GM19043 (cell line): ENCODE measurements around the gene CSF2RB.
"Not testable (repeated sequence)": the region's sequence is repeated elsewhere in the genome, so short reads cannot be mapped to it uniquely, and the experiment has no call there.

ENCODE experiments used
- ATAC-seq: cut with Tn5 transposase; IDR thresholded peaks from one replicate; pipeline ENCODE4 v1.9.1; 2021; ENCODE audit warnings: low read depth; ENCODE audit not compliant: unreplicated experiment

CSF2RB gene

DNA sequence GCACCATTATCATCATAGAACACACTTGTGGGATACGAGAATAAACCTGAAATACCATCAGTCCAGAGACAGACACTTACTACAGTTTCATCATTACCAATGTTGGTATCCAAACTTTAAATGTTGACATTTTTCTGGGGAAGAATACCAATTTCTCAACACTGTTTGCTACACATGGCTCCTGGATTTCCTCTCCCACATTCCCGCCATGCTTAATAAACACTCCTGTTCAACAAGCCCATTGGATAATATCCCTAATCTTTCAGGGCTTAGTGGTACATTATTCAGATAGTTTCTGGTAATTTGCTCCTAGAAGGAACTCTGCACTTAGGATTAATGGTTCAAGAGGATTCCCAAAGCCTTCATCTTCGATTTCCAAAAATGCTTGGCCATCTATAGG lies 48.2 kb downstream of the CSF2RB start:
- no peak for ATAC-seq

DNA sequence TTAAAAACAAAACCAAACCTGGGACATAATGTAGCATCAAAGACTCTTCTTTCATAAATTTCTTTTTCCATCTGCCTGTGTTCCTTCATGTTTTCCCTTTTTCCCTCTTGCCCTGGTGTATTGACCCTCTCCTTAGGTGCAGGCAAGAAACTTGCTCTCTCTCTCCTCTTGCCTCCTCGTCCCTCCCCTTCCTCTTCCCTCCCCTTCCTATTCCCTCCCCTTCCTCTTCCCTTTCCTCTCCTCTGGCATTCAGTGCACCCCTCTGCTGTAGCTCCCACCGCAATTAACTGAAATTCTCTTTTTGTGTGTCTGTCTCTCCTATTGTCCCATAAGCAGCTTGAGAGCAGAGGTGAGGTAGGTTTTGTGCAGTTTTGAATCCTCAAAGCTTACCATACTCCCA lies 49.9 kb downstream of the CSF2RB start:
- no peak for ATAC-seq

DNA sequence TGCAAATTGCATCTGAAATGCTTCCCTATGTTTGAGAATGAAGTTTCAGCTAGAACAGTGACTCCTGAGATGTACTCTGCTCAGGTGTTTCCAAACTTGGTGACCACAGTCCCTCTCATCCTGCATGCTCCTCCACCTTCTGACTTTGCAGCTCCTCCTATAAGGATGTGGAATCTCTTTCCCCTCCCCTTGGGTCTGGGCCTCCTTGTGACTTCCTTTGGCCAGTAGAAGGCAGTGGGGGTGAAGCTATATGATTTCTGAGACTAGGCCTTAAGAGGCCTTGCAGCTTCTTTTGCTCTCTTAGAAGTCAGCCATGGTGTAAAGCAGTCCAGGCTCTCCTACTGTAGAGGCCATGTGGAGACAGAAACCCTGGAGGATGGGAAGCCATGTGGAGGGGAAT lies 50.7 kb downstream of the CSF2RB start:
- no peak for ATAC-seq

DNA sequence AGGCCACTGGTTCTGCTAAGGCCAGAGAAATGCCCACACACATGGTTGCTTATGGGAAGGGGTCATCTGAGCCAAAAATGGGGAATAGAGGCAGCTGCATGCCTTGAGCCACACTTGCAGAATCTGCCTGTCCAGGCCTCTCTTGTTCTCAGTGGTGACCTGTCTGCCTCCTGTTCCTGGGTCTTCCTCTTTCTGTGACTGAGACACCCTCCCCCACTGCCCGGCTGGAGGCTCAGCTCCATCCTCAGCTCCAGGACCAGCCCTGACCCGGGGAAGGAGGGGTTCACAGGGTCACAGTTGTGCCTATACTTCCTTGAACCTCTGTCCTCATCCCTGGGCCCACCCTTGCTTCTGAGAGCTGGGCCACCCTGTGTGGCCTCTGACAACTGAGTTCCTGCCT lies 52.3 kb downstream of the CSF2RB start:
- ATAC-seq, result no peak

DNA sequence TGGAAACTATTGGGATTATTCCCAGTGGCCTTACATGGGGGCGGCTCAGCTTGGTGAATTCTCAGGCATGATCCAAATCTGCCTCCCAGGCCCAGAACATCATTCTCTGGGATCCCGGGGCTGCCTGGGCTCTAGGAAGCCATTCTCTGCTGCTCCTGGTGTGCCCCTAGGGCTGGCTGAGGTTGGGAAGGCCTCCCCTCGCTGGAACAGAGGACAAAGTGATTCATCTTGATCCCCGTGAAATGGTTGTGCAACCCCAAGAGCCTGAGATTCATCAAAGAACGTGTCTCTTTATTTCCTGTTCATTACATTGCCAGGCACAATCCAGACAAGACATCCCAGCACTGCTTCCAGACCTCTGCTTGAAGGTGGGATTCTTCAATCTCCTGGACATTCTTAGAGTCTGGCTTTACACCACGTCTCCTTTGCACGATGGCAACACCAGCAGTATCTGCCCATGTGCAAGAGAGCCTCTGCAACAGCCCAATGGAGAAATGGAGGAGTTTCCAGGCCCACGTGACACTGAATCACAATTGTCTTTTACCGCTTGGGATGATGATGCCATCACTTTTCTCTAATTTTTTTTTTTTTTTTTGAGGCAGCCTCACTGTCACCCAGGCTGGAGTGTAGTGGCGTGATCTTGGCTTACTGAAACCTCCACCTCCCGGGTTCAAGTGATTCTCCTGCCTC lies 53.6 kb downstream of the CSF2RB start:
- ATAC-seq, result no peak

DNA sequence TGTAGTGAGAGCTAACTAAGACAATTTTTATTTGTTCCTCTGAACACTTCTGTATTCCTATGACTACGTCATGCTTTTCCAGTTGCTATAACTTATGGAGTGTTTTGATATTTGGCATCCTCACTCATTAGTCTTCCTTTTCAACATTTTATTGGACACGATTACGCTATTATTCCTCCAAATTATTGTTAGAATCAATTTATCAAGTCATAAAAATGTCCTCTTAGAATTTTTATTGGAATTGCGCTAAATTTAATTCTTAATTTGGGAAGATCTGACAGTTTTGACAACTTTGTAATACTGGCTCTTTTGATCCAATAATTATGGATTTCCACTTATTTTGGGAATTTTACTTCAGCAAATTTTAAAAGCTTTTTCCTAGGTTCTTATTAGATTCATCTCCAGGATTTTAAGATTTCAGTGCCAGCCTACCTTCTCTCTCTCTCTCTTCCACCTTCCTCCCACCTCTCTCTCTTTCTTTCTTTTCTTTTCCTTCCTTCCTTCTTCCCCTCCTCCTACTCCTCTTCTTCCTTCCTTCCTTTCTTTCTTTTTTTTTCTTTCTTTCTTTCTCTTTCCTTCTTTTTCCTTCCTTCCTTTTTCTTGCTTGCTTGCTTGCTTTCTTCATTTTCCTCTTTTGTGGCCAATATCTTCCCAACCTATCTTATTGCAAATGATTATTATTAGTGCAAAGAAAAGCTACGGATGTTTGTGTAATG lies 55.0 kb downstream of the CSF2RB start:
- no peak for ATAC-seq

DNA sequence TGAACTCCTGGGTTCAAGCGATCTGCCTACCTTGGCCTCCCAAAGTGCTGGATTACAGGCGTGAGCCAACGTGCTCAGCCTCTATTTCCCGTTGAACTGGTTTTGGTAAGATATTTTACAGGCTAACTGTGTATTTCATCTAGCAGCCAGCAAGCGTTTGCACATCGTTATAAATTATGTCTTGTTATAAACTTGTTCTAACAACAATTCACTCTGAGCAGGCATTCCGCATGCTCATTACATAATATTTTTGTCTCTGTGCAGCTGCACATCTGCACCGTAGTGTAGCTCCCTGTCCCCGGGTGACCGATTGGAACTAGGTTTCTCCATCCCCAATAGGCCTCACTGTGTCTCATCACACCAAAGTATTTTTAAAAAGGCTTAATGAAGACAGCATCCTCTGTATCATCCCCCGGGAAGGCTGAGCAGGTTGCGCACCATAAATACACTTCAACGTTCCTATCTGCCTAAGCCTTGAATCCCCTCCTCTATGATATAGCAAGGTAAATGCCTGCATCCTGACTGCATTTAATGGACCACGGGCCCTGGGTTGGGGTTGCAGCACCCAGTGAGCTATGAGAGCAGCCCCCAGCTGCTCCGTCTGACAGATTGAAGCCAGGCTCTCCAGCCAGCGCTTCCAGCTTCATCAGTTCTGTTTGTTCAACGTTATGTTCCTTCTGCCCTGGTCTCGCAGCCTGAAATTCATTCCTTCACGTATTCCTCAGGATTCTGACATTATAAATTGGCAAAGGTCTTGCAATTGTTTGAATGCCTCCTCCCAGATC lies 58.1 kb downstream of the CSF2RB start:
- ATAC-seq, result no peak

DNA sequence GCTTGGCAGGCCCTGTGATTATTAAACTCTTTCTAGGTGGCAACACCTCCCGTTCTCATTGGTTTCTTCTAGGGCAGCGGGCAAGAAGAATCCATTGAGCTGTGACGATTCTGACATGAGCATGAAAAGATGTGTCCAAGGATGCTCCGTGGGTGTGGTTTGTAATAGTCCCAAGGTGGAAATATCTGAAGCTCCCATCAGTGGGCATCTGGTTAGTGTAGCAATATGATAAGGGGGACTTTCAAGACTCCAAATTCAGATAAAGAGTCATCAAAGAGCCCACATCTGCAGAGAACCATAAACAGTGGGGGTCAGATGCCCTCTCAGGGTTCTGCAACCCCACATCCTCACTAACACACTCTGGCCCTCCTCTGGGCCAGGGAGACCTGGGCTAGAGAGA lies 63.2 kb downstream of the CSF2RB start:
- ATAC-seq, result no peak

DNA sequence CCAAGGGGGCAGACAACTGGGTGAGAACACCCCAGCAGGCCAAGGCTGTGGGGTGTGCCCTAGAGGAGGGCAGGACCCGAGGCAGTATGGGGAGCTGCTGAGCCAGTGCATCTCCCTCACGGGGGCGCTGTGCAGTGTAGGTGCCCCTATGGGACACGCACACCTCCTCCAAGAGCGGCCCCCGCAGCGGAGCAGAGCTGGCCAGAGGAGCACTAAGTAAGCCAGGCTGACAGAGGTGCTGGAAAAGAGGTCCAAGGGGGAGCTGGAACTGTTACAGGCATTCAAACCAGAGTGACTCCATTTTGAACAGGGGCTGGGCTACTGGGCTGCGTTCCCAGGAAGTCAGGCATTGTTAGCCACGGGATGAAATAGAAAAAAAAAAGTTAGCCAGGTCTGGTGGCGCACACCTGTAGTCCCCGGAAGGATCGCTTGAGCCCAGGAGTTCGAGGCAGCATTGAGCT lies 64.0 kb downstream of the CSF2RB start:
- ATAC-seq, result no peak

DNA sequence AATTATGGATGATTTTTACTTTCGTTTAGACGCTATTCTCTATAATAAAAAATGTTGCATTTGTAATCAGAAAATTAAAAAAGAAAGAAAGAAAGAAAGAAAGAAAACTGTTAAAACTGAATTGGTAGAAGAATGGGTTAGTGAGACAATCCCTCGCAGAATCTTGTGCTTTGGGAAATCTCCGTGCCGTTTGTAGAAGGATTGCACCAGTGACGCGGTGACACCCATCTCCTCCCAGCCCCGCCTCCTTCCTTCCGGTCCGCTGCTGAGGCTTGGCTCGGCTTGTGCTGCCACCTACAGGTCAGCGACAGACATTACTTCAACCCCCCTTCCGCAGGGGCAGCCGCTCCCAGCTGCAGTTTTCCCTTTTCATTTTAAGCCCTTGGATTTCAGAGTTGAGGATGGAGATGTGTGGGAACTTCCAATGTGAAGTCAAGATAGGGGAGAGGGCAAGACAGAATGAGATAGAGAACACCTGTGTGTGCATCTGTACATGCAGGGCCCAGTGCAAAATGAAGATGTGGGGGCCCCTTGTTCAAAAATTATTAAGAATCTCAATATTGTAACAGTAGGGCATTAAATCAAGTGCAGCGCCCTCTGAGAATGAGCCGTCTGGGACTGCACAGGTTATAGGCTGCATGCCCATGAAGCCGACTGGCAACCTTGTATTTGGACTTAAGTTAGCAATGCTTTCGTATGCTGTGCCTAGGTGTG lies 64.7 kb downstream of the CSF2RB start:
- no peak for ATAC-seq

DNA sequence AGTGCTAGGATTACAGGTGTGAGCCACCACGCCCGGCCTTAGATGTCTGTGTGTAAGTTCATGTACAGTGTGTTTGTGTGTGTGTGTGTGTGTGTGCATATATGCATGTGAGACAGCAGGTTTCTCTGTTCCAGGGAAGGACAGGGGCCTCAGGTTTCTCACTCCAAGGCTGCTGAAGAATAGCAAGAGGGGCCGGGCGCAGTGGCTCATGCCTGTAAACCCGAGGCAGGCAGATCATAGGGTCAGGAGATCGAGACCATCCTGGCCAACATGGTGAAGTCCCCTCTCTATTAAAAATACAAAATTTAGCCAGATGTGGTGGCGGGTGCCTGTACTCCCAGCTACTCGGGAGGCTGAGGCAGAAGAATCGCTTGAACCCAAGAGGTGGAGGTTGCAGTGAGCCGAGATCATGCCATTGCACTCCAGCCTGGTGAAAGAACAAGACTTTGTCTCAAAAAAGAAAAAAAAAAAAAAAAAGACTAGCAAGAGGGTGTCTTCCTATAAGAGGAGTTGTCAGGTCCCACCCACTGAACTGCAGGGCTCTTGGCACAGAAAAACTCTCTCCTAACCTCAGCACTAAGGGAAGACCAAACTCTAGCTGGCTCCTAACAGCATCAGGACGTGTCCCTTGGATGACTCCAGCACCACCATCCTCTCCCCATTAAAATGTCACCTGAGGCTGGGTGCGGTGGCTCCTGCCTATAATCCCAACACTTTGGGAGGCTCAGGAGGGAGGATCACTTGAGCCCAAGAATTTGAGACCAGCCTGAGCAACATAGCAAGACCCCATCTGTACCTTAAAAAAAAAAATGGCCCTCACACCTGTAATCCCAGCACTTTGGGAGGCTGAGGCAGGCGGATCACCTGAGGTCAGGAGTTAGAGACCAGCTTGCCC lies 65.8 kb downstream of the CSF2RB start:
- ATAC-seq, result no peak

DNA sequence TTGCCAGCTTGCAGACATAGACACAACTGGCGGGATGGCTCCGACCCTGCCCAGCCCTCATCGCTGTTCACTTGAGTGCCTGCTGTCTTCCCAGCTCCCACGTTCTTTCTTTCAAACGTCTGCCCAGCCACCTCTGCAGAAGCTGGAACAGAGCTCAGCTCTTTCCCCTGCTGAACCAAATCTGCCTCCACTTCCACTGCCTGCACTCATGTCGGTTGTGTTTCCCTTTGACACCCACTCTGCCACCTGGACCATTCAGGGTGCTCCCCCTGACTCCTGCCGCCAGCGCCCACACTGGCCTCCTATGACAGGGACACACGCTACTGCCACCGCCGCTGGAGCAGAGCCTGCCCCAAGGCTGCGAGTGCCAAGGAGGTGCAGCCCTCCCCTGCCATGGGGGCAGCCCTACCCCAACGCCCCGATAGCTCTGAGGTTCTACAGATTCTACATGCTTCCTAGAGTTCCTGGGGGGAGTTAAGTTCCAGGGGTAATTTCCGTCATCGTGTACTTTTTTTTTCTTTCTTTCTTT lies 67.9 kb downstream of the CSF2RB start:
- no peak for ATAC-seq

DNA sequence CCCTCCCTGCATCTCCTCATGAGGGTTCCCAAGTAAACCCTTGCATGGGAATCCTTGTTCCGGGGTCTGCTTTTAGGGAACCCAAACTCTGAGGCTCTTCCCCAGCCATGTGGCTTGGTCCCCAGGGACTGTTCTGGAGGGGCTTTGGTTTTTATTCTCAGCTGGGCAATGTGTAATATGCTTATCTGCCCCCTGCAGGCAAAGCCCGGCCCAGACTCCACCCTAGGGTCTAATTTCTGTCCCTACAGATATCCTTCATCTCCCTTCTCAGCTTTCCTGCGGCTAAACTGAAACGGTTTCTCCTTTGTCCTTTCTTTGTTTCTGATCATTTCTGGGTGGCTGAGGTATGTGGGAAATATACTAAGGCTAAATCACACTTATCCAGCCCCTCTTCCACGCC lies 68.7 kb downstream of the CSF2RB start:
- no peak for ATAC-seq

DNA sequence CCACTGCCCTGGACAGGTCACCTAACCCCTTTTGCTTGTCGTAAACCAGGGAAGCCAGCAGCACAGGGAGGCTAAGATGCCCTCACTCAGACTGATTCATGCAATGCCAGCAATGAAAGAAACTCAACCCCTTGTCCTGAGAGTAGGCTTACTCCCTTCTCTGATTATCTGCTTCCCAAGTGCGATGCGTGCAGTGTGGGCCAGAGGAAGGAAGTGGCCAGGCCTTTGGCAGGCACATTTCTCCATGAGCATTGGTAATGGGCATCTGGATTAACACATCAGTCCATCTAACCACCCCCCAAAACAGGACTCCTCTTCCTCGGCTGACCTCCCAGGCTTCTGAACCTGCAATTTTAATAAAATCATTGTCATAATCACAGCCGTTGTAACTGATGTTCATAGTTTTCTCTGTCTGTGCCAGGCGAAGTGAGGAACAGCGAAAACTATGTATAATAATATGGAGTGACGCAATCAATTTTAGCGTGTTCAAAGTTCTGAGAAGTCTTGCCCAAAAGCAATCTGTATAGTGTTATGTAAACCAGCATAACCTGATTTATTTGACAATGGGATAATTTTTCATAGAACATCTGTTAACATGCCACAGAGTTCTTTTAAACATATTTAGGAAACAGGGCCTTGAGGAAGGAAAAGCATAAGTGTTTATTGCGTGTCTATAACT lies 71.9 kb downstream of the CSF2RB start:
- no peak for ATAC-seq

DNA sequence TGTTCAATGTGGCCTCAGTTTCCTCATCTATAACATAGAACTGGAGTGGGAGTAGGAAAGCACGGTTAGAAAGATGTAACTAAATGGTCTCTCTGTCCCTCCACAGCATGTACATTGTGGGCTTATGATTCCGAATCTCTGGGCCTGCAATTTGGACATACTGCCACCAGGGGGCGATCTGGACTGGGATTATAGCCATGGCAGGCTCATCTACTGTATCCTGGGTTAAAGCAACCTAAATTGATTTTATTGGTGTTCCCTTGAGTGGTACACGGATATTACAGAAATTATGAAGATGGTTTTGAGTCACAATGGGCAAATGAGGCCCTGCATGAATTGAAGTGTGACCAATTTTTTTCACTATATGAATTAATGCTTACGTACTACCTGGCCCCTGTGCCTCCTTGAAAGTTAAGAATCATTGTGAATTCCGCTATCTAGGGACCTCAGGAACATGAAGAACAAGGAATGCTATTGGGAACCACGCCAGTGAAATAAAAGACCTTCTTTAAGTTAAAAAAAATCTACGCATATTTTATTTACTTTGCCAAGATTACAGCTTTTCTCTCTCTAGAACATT lies 72.9 kb downstream of the CSF2RB start:
- no peak for ATAC-seq

DNA sequence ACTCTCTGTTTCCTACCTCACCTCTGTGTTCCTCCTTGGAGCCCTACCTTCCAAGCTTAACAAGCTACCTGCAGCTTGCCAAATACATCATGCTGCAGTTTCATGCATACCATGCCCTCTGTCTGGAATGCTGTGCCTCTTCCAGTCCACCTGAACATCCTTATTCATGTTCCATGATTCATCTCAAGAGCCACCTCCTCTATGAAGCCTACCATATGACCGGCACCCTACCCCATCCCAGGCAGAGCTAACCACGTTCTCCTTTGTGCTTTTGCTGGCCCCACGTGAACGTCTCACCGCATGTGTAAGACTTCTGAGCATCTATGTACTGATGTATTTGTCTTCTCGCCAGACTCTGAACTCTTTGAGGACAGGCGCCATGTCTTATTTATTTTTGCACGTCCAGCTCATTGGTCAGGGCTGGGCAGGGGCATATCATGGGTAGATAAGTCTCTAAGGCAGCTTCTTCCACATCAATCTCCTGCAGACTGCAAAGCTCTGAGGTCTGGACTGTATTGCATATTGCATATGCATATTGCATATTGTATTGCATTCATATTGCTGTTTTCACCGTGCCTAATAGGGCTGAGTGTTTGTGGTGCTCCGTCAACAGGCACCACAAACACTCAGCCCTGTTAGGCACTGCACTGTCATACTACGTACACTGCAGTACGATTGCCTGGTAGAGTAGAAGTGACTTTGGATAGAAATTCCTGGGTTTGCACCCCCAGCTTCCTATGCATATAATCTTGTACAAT lies 74.8 kb downstream of the CSF2RB start:
- no peak for ATAC-seq

DNA sequence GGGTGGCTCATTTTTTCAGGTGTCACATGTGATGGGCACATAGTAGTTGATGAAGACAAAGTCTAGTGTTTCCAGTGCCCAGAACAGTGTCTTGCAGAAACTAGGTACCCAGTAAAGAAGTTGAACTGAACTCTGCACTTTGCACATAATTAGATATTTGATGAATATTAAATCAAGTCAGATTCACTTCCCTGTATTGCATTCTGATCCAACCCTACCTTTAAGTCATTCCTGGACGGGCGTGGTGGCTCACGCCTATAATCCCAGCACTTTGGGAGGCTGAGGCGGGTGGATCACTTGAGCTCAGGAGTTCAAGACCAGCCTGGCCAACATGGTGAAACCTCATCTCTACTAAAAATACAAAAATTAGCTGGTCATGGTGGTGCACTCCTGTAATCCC lies 75.6 kb downstream of the CSF2RB start:
- not testable (repeated sequence) for ATAC-seq
